Endothelial cell of umbilical vein (primary cell): Measurements from ENCODE around the gene TESK1.

Source experiments
- CTCF ChIP-seq, 2 donors: IDR thresholded peaks; 1 replicate in 1 of 2; 2 replicates in 1 of 2; pipeline ENCODE4 v1.5.1; 2011; ENCODE audit warnings: low read length in 2 of 2, mild to moderate bottlenecking in 2 of 2, moderate library complexity in 2 of 2, control low read depth in 1 of 2, inconsistent platforms in 1 of 2, low read depth in 1 of 2; ENCODE audit not compliant: insufficient read depth in 1 of 2; ENCODE audit errors: extremely low read depth in 1 of 2
- EZH2 ChIP-seq: IDR thresholded peaks from 2 replicates; pipeline ENCODE4 v1.6.1; 2012; ENCODE audit warnings: borderline replicate concordance, low read depth, mild to moderate bottlenecking, moderate library complexity, low read length, inconsistent platforms; ENCODE audit not compliant: severe bottlenecking
- FOS ChIP-seq: IDR thresholded peaks from 2 replicates; pipeline ENCODE4 v1.6.1; 2011; ENCODE audit warnings: mild to moderate bottlenecking, low read length, moderate library complexity, borderline replicate concordance; ENCODE audit not compliant: insufficient read depth
- JUN ChIP-seq: IDR thresholded peaks from 2 replicates; pipeline ENCODE4 v1.6.1; 2011; ENCODE audit warnings: borderline replicate concordance, low read depth; ENCODE audit not compliant: insufficient read length, insufficient read depth
- MYC ChIP-seq: IDR thresholded peaks from one replicate; pipeline ENCODE4 v1.6.1; 2011; ENCODE audit warnings: mild to moderate bottlenecking, low read depth, low read length
- POLR2A ChIP-seq: IDR thresholded peaks from 2 replicates; pipeline ENCODE4 v1.6.1; 2012; ENCODE audit warnings: low read depth, mild to moderate bottlenecking, control low read depth, low read length
- POLR2AphosphoS5 ChIP-seq: IDR thresholded peaks from 2 replicates; pipeline ENCODE4 v1.6.1; 2012; ENCODE audit warnings: low read depth, mild to moderate bottlenecking, control low read depth, low read length, moderate library complexity; ENCODE audit not compliant: insufficient read depth
- TF ChIP-seq, protein P1 (sequence below): IDR thresholded peaks from 2 replicates; pipeline ENCODE4 v1.6.1; 2011; ENCODE audit not compliant: insufficient read depth, insufficient read length

DNA sequence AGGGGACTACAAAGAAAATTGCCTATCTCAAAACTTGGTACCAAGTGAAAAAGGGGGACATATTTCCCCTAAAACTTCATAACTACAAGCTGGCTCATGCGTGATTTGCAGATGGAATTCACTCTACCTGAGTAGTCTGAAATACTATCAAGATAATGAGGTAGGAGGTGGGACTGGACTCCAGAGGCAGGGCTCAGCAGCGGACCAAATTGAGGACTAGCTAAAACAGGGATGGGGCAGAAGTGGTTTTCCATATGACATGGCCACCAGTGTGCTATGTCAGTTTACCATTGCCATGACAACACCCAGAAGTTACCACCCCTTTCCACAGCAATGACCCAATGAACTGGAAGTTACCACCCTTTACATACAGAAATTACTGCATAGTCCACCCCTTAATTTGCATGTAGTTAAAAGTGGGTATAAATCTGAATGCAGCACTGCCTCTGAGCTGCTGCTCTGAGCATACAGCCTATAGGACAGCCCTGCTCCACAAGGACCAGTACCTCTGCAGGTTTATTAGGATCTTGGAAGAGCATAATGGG lies 30.4 kb upstream of the TESK1 start:
- no peak for TF ChIP-seq POLR2A
- TF ChIP-seq JUN: no peak
- TF ChIP-seq CTCF (IDR thresholded peaks at IDR 0.05; ENCODE audit: extremely low read depth in 1 of 2, insufficient read depth in 1 of 2, low read depth in 1 of 2, low read length in 2 of 2): no peak
- TF ChIP-seq EZH2: no peak
- TF ChIP-seq MYC: no peak
- TF ChIP-seq POLR2AphosphoS5: no peak
- TF ChIP-seq FOS: no peak
- TF ChIP-seq, protein P1, sequence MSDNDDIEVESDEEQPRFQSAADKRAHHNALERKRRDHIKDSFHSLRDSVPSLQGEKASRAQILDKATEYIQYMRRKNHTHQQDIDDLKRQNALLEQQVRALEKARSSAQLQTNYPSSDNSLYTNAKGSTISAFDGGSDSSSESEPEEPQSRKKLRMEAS: no peak
